HG02678 (cell line): Measurements from ENCODE around the gene RNASEH1.
"Not testable (repeated sequence)": the region's sequence is repeated elsewhere in the genome, so short reads cannot be mapped to it uniquely, and the experiment has no call there.

Experiments
- ATAC-seq: cut with Tn5 transposase; IDR thresholded peaks from one replicate; pipeline ENCODE4 v1.9.1; 2021; ENCODE audit warnings: mild to moderate bottlenecking, moderate library complexity; ENCODE audit not compliant: unreplicated experiment

The RNASEH1 gene

DNA sequence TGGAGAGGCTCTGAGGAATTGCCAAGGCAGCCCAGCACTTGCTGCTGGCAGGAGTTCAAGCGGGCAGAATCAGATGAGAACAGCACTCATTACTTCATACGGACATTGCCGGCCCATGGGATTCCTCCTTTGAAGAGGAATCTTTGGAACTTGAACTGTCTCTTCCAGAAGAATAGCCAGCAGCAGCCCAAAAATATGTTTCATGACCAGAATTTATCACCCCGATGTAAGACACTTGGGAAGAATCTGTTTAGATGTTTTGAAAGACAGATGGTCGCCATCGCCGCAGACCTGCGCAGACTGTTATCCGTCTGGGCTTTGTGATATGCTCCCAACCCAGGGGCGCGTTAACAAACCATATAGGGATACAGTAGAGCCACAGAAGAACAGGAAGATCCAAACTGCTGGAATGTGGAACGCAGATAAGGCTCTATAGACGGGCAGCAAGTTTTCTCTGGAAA, 35.1 kb downstream of the RNASEH1 start:
- ATAC-seq = no peak

DNA sequence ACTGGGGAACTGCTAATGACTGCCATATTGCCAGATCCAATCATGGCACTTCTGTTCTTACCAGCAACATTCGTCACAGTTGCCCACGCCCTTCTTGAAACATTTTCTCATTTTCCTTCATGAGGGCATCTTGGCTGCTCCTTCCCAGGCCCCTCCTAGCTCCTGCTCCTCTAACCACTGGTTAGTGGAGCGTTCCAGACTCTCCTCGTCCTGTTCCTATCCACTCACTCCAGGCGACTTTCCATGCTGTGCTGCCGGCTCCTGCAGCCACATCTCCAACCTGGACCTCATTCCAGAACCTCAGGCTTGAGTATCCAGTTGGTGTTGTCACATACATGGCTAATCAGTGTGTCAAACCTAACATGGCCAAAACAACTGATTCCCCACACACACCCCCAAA, 37.5 kb downstream of the RNASEH1 start:
- ATAC-seq = no peak

DNA sequence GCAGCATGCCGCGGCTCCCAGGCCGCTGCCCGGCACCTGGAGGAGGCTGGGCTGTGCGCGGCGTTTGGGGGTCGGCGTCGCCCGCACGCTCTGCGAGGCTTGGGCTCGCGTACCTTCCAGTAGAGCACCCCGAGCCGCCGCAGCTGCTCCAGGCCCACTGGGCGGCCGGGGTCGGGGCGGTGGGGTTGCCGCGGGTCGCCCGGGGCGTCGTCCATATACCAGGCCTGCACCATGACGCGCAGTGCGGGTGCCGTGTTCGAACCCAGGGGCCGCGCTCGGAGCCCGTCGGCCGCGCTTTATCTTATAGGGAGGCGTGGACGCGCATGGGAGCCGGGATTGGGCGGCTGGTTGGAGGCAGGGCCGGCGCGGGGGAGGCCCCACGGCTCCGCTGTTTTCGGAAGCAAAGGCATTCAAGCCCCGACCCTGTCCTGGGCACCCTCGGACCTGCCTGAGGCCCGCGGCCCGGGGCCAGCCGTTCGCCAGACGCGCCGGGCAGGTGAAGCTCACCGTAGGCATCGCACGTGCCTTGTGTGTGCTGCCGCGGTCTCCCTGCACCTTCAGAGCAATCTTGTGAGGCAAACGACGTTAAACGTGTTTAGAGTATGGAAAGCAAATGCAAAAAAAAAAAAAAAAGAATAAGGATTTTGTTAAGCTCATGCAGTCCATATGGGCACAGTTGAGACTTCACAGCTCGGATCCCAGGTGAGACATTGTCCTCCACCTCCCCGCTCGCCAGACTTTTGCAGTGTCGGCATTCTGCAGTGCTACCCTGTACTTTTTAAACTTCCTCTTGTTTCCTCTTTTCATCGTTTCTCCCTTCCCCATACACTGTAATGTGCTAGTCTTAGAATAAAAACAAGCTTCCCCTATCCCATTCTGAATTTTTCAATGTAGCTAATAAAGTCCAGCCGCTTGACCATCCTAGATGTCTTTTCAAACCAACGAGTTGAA, 38.6 kb downstream of the RNASEH1 start, which contains the start of gene ADI1:
ADI1 (minus strand) TSS at position 277 of the 951 bp plus-strand sequence; CDS start at position 233, 44 bp downstream.
- peak; percentile 65 for ATAC-seq

DNA sequence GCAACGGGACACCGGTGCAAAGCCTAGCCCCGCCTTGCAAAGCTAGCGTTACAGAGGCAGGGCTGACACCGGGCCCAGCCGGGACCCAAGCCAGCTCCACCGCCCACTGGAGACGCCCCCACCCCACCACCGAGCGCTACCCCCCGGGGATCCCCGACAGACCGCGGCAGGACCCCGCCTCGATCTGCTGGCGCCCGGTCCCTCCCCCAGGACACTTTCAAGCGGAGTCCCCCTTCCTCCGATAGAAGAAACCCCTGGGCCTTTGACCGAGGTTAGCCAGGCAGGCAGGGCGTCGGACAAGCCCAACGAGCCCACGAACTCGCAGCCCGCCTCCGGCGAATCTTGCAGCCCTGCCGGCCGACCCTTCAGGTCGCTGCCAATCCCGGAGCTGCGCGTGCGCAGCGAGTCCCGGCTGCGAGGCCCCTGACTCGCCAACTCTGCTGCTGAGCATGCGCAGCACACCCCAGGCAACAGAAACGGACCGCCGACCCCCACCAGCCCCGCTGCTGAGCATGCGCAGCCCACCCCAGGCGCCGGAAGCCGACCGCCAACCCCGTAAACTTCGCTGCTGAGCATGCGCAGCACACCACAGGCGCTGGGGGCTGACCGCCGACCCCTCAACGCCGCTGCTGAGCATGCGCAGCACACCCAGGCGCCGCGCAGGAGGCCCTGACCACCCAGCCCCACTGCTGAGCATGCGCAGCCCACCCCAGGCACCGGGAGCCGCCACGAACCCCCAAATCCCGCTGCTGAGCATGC, 39.5 kb downstream of the RNASEH1 start:
- ATAC-seq = peak; percentile 79

DNA sequence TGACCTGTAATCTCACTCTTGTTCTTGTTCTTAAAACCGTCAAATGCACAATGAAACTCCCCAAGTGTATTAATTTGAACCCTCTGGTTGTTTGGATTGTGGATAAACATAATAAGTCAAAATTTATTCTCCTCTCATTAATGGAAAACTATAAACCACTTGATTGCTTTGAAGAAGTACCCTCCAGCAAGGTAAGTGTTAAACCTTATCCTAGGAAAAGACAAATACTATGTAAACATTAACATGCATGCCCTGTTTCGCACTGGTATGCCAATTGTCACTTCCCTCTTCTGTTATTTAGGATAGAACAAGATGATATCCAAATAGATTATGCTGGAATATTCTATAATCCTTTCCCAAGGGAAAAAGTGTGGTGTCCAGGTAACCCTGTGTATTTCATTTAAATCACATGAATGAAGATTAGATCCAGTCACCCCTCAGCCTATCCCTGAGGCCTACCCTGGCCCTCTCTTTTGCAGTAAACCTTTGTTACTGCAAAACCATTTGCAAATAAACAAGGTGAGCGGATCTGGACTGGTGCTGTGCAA, 40.1 kb downstream of the RNASEH1 start:
- ATAC-seq = no peak

DNA sequence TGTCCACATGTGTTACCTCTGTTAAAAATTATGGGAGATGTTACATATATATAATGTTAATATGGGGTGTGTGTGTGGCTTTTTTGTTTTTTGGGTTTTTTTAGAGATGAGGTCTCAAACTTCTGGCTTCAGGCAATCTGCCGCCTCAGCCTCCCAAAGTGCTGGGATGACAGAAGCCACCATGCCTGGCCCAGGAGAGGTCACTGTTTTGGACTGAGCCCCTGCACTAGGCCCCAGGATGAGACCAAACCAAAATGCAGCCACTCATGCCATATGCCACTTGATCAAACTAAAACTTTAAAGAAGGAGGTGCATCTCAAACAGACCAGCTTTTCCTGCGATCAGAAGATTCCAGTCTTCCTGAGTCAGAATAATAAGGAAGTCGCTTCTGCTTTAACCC, 41.3 kb downstream of the RNASEH1 start:
- ATAC-seq = no peak

DNA sequence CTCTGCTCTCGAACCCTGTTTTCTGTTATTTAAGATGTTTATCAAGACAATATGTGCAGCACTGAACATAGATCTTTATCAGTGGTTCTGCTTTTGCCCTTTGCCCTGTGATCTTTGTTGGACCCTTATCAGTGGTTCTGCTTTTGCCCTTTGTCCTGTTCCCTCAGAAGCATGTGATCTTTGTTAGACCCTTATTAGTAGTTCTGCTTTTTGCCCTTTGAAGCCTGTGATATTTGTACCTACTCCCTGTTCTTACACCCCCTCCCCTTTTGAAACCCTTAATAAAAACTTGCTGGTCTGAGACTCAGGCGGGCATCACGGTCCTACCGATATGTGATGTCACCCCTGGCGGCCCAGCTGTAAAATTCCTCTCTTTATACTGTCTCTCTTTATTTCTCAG, 42.7 kb downstream of the RNASEH1 start:
- not testable (repeated sequence) for ATAC-seq

DNA sequence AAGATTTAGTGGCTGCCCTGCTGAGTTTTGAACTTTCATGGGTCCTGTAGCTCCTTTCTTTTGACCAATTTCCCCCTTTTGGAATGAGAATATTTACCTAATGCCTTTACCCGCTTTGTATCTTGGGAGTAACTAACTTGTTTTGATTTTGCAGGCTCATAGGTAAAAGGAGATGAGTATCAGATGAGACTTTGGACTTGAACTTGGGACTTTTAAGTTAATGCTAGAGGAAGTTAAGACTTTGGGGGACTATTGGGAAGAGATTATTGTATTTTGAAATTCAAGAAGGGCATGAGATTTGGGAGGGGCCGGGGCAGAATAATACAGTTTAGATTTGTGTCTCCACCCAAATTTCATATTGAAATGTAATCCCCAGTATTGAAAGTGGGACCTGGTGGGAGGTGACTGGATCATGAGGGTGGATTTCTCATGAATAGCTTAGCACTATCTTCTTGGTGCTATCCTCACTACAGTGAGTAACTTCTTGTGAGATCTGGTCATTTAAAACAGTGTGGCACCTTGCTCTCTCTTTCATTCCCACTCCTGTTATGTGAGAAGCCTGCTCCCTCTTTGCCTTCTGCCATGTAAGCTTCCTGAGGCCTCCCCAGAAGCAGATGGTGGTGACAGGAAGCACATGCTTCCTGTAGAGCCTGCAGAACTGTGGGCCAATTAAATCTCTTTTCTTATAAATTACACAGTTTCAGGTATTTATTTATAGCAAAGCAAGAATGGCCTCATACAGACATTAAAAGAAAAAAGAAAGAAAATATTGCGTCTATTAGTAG, 44.9 kb downstream of the RNASEH1 start:
- no peak for ATAC-seq

DNA sequence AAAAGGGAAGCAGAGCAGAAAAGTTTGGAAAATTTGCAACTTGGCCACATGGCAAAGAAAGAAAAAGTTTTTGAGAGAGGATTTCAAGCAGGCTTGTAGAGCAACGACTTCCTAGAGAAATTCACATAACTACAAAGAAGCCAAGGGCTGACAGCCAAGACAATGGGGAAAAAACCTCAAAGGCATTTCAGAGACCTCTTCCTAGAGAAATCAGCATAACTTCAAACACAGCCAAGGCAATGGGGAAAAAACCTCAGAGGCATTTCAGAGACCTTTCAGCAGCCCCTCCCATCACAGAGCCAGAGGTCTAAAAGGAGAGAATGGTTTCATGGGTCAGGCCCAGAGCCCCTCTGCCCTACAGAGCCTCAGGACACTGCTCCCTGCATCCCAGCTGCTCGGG, 46.0 kb downstream of the RNASEH1 start:
- no peak for ATAC-seq

DNA sequence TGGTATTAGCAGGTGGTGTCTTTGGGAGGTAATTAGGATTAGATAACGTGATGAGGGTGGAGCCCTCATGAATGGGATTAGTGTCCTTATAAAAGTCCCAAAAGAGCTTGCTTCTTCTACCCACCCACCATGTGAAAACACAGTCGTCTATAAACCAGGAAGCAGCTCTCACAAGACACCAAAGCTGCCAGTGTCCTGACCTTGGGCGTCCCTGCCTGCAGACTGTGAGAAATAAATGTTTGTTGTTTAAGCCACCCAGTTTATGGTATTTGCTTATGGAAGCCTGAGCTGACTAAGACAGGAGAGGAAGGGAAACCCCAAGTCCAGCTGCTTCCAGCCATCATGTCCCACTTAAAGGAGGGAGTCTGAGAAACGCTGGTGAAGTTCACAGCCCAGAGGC, 52.4 kb downstream of the RNASEH1 start:
- no peak for ATAC-seq

DNA sequence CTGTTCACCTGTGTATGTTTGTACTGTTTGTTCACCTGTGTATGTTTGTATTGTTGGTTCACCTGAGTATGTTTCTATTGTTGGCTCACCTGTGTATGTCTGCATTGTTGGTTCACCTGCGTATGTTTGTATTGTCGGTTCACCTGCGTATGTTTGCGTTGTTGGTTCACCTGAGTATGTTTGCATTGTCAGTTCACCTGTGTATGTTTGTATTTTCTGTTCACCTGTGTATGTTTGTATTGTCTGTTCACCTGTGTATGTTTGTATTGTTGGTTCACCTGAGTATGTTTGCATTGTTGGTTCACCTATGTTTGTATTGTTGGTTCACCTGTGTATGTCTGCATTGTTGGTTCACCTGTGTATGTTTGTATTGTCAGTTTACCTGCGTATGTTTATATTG, 53.4 kb downstream of the RNASEH1 start:
- ATAC-seq = no peak

DNA sequence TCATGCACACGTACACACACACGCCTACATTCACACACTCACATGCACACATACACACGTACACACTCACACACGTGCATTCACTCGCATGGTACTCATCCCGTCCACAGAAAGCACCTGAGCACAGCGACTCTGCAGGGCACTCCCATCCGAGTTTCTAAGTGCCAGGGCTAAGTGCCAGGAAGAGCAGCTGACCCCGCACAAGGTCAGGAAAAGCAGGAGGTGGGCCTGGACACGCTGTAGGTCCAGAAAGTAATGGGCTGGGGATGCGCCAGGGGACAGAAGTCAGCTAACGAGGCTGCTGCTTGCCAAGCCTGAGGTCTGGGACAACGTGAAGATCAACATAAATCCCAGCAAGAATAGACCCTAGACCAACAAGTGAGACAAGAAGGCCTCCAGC, 54.6 kb downstream of the RNASEH1 start:
- no peak for ATAC-seq

DNA sequence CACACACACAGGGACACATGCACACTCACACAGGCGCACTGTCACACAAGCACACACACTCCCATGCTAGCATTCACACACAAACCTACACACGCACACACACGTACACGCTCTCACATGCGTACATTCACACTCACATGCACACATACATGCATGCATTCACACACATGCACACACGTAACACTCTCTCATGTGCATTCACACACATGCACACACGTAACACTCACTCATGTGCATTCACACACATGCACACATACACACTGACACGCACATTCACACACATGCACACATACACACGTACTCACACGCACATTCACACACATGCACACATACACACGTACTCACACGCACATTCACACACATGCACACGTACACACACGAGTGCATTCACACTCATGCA, 55.1 kb downstream of the RNASEH1 start:
- no peak for ATAC-seq

DNA sequence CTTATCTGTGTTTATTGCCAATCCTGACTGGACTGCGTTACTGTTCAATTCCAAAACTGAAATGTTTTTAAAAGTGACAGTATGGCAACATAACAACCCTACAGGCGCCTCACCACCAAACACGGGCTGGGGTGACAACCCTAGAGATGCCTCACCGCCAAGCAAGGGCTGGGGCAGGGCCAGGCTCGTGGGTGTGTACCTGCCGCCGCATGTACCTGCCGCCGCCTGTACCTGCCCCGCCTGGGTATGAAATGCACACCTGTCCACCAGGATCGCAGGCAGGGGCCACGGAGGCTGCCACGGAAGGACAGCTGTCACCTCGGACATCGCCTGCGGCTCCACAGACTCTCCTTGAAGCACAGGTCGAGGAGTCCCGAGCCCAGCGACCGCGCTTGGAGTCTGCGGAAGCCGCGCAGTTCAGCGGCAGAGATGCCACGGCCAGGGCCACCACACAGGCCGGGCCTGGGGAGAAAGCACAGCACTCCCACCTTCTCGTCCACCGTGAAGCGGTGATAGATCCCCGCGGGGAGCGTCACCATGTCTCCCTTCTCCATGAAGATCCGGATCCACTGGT, 57.7 kb downstream of the RNASEH1 start:
- ATAC-seq = no peak

DNA sequence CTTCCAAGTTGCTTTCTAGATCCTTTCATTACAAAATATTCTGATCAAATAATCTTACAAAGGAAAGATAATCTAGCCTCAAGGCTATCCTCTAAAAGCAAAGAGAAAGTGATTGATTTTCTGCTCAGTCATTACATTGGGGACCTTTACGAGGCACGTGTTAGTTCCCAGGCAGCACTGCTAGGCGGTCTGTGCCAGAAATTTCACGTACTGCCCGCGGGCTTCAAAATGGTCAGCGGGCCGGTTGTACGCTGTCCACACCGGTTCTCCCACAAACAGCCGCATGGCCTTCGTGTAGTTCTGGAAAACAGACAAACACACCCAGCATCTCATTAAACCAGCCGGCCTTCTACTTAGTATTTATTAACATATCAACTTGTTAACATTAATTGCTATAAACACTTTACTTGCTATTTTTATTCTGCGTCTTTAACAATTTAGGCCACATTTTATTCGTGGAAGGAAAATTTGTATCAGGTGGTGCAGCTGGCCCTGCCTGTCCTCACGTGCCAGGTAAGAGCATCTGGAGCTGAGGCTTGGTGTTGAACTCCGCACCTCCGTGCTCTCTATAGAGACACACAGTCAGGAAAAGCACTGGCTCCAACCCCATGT, 59.2 kb downstream of the RNASEH1 start:
- ATAC-seq = no peak

DNA sequence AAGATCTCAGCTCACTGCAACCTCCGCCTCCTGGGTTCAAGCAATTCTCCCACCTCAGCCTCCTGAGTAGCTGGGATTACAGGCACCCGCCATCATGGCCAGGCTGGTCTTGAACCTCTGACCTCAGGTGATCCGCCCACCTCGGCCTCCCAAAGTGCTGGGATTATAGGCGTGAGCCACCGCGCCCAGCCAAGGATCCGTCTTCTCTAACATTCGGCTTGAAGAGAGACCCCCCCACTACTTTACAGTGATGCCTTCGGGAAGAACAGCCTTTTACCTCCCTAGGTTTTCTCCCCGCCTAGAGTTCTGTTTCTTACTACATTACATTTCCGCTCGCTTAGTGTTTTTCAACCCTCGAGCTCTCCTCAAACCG, 61.4 kb downstream of the RNASEH1 start:
- not testable (repeated sequence) for ATAC-seq
